Astrocyte (in vitro differentiated cells and primary cell): ENCODE measurements around the gene TMEM143. TPM values are rescaled to one million over a fixed set of nuclear protein-coding genes. Genes with fewer than 3 reads are reported as not detected.
A peak's percentile ranks its signal among the peaks of the same experiment; 100 is the strongest.

Source experiments
- DNase-seq: peaks from one replicate; pipeline ENCODE4 v3.0.0-alpha.2; 2010; ENCODE audit warnings: low read depth
- FAIRE-seq: peaks from 2 replicates; lab custom pipeline; 2011; peaks lifted over from hg19 to GRCh38; lab: Jason Lieb, UNC
- H2AFZ ChIP-seq: 2 replicates; pipeline ENCODE4 v1.6.0; 2012; ENCODE audit warnings: low read depth, low read length, inconsistent platforms
- H3K27ac ChIP-seq: 2 replicates; pipeline ENCODE4 v1.5.1; 2011; ENCODE audit warnings: low read depth, low read length, inconsistent platforms
- H3K27me3 ChIP-seq: 2 replicates; pipeline ENCODE4 v1.6.0; 2011; ENCODE audit warnings: low read length, inconsistent platforms; ENCODE audit not compliant: insufficient read depth
- H3K36me3 ChIP-seq: 2 replicates; pipeline ENCODE4 v1.5.1; 2011; ENCODE audit warnings: low read length, inconsistent platforms; ENCODE audit not compliant: insufficient read depth
- H3K4me1 ChIP-seq: 2 replicates; pipeline ENCODE4 v1.5.1; 2011; ENCODE audit warnings: low read length, inconsistent platforms; ENCODE audit not compliant: insufficient read depth
- H3K4me2 ChIP-seq: 2 replicates; pipeline ENCODE4 v1.6.0; 2012; ENCODE audit warnings: low read length, inconsistent platforms
- H3K4me3 ChIP-seq: 2 replicates; pipeline ENCODE4 v1.5.1; 2011; ENCODE audit warnings: low read depth, mild to moderate bottlenecking, low read length, inconsistent platforms; ENCODE audit not compliant: insufficient read depth
- H3K79me2 ChIP-seq: 2 replicates; pipeline ENCODE4 v1.6.0; 2012; ENCODE audit warnings: mild to moderate bottlenecking, low read length, inconsistent platforms; ENCODE audit not compliant: insufficient read depth
- H3K9ac ChIP-seq: 2 replicates; pipeline ENCODE4 v1.6.0; 2012; ENCODE audit warnings: mild to moderate bottlenecking, low read length, inconsistent platforms
- H3K9me3 ChIP-seq: 2 replicates; pipeline ENCODE4 v1.5.1; 2012; ENCODE audit warnings: low read depth, mild to moderate bottlenecking, low read length, inconsistent platforms; ENCODE audit not compliant: insufficient read depth
- H4K20me1 ChIP-seq: 2 replicates; pipeline ENCODE4 v1.6.0; 2012; ENCODE audit warnings: low read length, inconsistent platforms; ENCODE audit not compliant: insufficient read depth
- H3K27ac Mint-ChIP-seq: one replicate; pipeline ENCODE4 v1.8.0; 2021; ENCODE audit warnings: mild to moderate bottlenecking, mixed read lengths; ENCODE audit not compliant: unreplicated experiment
- H3K27me3 Mint-ChIP-seq: one replicate; pipeline ENCODE4 v1.8.0; 2021; ENCODE audit warnings: low read depth, mixed read lengths; ENCODE audit not compliant: unreplicated experiment
- H3K36me3 Mint-ChIP-seq: one replicate; pipeline ENCODE4 v1.8.0; 2021; ENCODE audit warnings: low read depth, mixed read lengths; ENCODE audit not compliant: unreplicated experiment
- H3K4me1 Mint-ChIP-seq: one replicate; pipeline ENCODE4 v1.8.0; 2021; ENCODE audit warnings: low read depth, mixed read lengths; ENCODE audit not compliant: unreplicated experiment
- H3K4me3 Mint-ChIP-seq: one replicate; pipeline ENCODE4 v1.8.0; 2021; ENCODE audit warnings: mild to moderate bottlenecking, moderate library complexity, mixed read lengths; ENCODE audit not compliant: unreplicated experiment
- H3K9me3 Mint-ChIP-seq: one replicate; pipeline ENCODE4 v1.8.0; 2021; ENCODE audit warnings: mild to moderate bottlenecking, mixed read lengths; ENCODE audit not compliant: unreplicated experiment
- EZH2 ChIP-seq: IDR thresholded peaks from 2 replicates; pipeline ENCODE4 v1.6.1; 2012; ENCODE audit warnings: mild to moderate bottlenecking, low read length, inconsistent platforms; ENCODE audit not compliant: insufficient read depth
- total RNA-seq: library from RNA; stranded (reverse); gene quantifications from 2 replicates; pipeline ENCODE4 v1.2.1, GENCODE V29; 2021
- TF ChIP-seq, protein P1 (sequence below): IDR thresholded peaks from 2 replicates; pipeline ENCODE4 v1.5.1; 2011; ENCODE audit warnings: low read depth, mild to moderate bottlenecking, inconsistent platforms, low read length, moderate library complexity; ENCODE audit not compliant: insufficient read depth

Gene TMEM143
- total RNA-seq, 1 donor from 2014 or later: 8.7 TPM

- no peaks in the 10 kb centered on the region for H4K20me1 ChIP-seq
- Mint-ChIP-seq H3K4me3 (no peak overlapping the region), H3K9me3 (peaks cover 3% of the 10 kb centered on the region), H3K27me3 (peaks cover 14% of the 10 kb centered on the region), H3K36me3 (no peaks in the 10 kb centered on the region), H3K4me1 (no peaks in the 10 kb centered on the region), H3K27ac (no peak overlapping the region)
- H3K4me2 ChIP-seq: no peak overlapping the region
- no peak overlapping the region for H3K4me3 ChIP-seq
- H3K36me3 ChIP-seq: no peaks in the 10 kb centered on the region
- no peak overlapping the region for H3K9ac ChIP-seq
- TF ChIP-seq, protein P1, sequence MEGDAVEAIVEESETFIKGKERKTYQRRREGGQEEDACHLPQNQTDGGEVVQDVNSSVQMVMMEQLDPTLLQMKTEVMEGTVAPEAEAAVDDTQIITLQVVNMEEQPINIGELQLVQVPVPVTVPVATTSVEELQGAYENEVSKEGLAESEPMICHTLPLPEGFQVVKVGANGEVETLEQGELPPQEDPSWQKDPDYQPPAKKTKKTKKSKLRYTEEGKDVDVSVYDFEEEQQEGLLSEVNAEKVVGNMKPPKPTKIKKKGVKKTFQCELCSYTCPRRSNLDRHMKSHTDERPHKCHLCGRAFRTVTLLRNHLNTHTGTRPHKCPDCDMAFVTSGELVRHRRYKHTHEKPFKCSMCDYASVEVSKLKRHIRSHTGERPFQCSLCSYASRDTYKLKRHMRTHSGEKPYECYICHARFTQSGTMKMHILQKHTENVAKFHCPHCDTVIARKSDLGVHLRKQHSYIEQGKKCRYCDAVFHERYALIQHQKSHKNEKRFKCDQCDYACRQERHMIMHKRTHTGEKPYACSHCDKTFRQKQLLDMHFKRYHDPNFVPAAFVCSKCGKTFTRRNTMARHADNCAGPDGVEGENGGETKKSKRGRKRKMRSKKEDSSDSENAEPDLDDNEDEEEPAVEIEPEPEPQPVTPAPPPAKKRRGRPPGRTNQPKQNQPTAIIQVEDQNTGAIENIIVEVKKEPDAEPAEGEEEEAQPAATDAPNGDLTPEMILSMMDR: no peak
- no peak for TF ChIP-seq EZH2
- H3K27ac ChIP-seq: no peak overlapping the region
- FAIRE-seq: no peak
- no peaks in the 10 kb centered on the region for H3K4me1 ChIP-seq
- H2AFZ ChIP-seq: no peak overlapping the region
- no peaks in the 10 kb centered on the region for H3K9me3 ChIP-seq
- no peaks in the 10 kb centered on the region for H3K79me2 ChIP-seq
- no peak for DNase-seq
- H3K27me3 ChIP-seq: no peaks in the 10 kb centered on the region
Observed at GRCh38 chr19:48341515-48342413, 22.0 kb downstream of the TMEM143 start.

GRCh38 chr19:48340995-48341394 is 22.7 kb downstream of the TMEM143 start:
- H3K9me3 ChIP-seq: no peaks in the 10 kb centered on the region
- FAIRE-seq: no peak
- no peak overlapping the region for H3K4me2 ChIP-seq
- no peaks in the 10 kb centered on the region for H3K27me3 ChIP-seq
- H3K4me3 Mint-ChIP-seq: no peak overlapping the region
- no peak overlapping the region for H3K4me3 ChIP-seq
- no peaks in the 10 kb centered on the region for H3K79me2 ChIP-seq
- no peaks in the 10 kb centered on the region for H3K36me3 Mint-ChIP-seq
- no peaks in the 10 kb centered on the region for H3K4me1 ChIP-seq
- no peaks in the 10 kb centered on the region for H3K36me3 ChIP-seq
- H3K4me1 Mint-ChIP-seq: no peaks in the 10 kb centered on the region
- peaks cover 3% of the 10 kb centered on the region for H3K9me3 Mint-ChIP-seq
- H3K27ac Mint-ChIP-seq: no peak overlapping the region
- no peaks in the 10 kb centered on the region for H4K20me1 ChIP-seq
- TF ChIP-seq, protein P1: no peak
- no peak for TF ChIP-seq EZH2
- DNase-seq: peak; percentile 50
- H2AFZ ChIP-seq: no peak overlapping the region
- no peak overlapping the region for H3K9ac ChIP-seq
- H3K27ac ChIP-seq: no peak overlapping the region
- peaks cover 14% of the 10 kb centered on the region for H3K27me3 Mint-ChIP-seq
